ENCODE results near the gene B4GALT1.

The B4GALT1 gene

GRCh38 chr9:33123407-33124031 lies 43.6 kb downstream of the B4GALT1 start:
- DNase-seq (ENCODE audit: low spot score) = no peak

- DNase-seq (ENCODE audit: low spot score) = no peak
Observed at GRCh38 chr9:33120620-33121019, 46.5 kb downstream of the B4GALT1 start.

GRCh38 chr9:33117796-33118195 lies 49.3 kb downstream of the B4GALT1 start:
- DNase-seq (ENCODE audit: low spot score) = no peak

- DNase-seq (ENCODE audit: low spot score) = peak; percentile 77
Observed at GRCh38 chr9:33117306-33117705, 49.8 kb downstream of the B4GALT1 start.

- peak; percentile 47 for DNase-seq (ENCODE audit: low spot score)
Observed at GRCh38 chr9:33116860-33117259, 50.3 kb downstream of the B4GALT1 start.

GRCh38 chr9:33114746-33115145 lies 52.4 kb downstream of the B4GALT1 start:
- no peak for DNase-seq (ENCODE audit: low spot score)

GRCh38 chr9:33113799-33114547 lies 53.2 kb downstream of the B4GALT1 start:
- no peak for DNase-seq (ENCODE audit: low spot score)

GRCh38 chr9:33112094-33112493 lies 55.0 kb downstream of the B4GALT1 start:
- DNase-seq (ENCODE audit: low spot score) = no peak

- DNase-seq (ENCODE audit: low spot score) = no peak
Observed at GRCh38 chr9:33111631-33112030, 55.5 kb downstream of the B4GALT1 start.

- no peak for DNase-seq (ENCODE audit: low spot score)
Observed at GRCh38 chr9:33110686-33111085, 56.5 kb downstream of the B4GALT1 start.

- DNase-seq (ENCODE audit: low spot score) = no peak
Observed at GRCh38 chr9:33109850-33110595, 57.1 kb downstream of the B4GALT1 start.

- no peak for DNase-seq (ENCODE audit: low spot score)
Observed at GRCh38 chr9:33109097-33109496, 58.0 kb downstream of the B4GALT1 start.

GRCh38 chr9:33108472-33108871 lies 58.7 kb downstream of the B4GALT1 start:
- no peak for DNase-seq (ENCODE audit: low spot score)

GRCh38 chr9:33107762-33108161 lies 59.4 kb downstream of the B4GALT1 start:
- no peak for DNase-seq (ENCODE audit: low spot score)

- peak; percentile 91 for DNase-seq (ENCODE audit: low spot score)
Observed at GRCh38 chr9:33106827-33107621, 60.1 kb downstream of the B4GALT1 start.

GRCh38 chr9:33106372-33106771 lies 60.8 kb downstream of the B4GALT1 start:
- DNase-seq (ENCODE audit: low spot score) = no peak

GRCh38 chr9:33105959-33106358 lies 61.2 kb downstream of the B4GALT1 start:
- no peak for DNase-seq (ENCODE audit: low spot score)

GRCh38 chr9:33105504-33105903 lies 61.6 kb downstream of the B4GALT1 start:
- DNase-seq (ENCODE audit: low spot score) = no peak

GRCh38 chr9:33104401-33104800 lies 62.7 kb downstream of the B4GALT1 start:
- no peak for DNase-seq (ENCODE audit: low spot score)

GRCh38 chr9:33103501-33104281 lies 63.4 kb downstream of the B4GALT1 start:
- no peak for DNase-seq (ENCODE audit: low spot score)

- DNase-seq (ENCODE audit: low spot score) = no peak
Observed at GRCh38 chr9:33102551-33103210, 64.5 kb downstream of the B4GALT1 start.

Data from GM03348 (cell line).